ENCODE data around the gene CNTFR. TPM values are rescaled to one million over a fixed set of nuclear protein-coding genes. Genes with fewer than 3 reads are reported as not detected.

The CNTFR gene
- total RNA-seq, 1 donor from 2014 or later, result 2.7 TPM

- peaks cover 37% of the 10 kb centered on the region for H3K27me3 Mint-ChIP-seq
- H3K9me3 Mint-ChIP-seq (ENCODE audit: low read depth), result no peaks in the 10 kb centered on the region
- H3K36me3 Mint-ChIP-seq (ENCODE audit: insufficient read depth), result peaks cover 1% of the 10 kb centered on the region
- no peak for DNase-seq (ENCODE audit: low spot score, unreplicated experiment)
- no peak overlapping the region for H3K27ac Mint-ChIP-seq
- H3K4me1 Mint-ChIP-seq (ENCODE audit: low read depth), result peaks cover 33% of the 10 kb centered on the region
- TF ChIP-seq CTCF (IDR thresholded peaks at IDR 0.05; ENCODE audit: unreplicated experiment), result no peak
- peak overlapping the region; percentile 75 for H3K4me3 Mint-ChIP-seq (ENCODE audit: low read depth)
Observed at GRCh38 chr9:34629491-34629808, 39.9 kb upstream of the CNTFR start.

DNA sequence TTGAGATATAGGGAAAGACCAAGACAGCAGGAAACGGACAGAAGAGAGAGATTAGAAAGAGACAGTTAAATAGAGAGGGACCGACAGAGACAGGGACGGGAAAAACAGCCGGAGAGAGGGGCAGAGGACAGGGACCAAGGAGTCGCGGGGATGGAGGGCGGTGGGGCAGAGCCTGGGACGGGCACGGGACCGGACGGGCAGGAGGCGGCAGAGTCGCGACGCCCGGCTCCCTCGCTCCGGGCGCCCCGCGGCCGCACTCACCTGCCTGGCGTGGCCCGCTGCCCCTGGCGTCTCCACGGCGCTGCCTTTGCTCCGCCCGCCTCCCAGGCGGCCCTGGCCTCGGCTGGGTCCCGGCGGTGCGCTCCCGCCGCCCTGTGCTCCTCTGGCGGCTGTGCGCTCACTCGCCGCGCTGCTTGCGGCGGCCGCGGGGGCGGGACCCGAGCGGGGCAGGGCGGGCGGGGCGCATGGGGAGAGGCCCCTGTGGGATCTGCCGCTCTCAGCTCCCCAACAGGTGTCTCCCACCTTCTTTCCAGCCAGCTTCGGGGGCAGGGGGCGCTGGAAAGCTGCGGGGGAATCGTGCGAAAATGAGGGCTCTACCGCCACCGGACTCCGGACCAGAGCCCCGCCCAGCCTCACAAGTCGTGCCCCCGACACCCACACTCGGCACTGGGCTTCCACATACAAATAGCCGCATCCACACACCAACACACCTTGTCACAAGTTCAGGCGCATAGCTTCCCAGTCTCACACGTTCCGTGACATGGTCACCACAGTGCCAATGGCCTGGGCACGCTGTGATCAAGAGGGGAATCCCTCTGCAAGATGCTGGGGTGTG is 39.3 kb upstream of the CNTFR start, which contains the start of gene ARID3C:
TSS of gene ARID3C (minus strand) at position 411 of the 835 bp plus-strand sequence. CDS start 1,052 bp downstream, outside the sequence.
- Mint-ChIP-seq H3K4me1 (ENCODE audit: low read depth) (peaks cover 34% of the 10 kb centered on the region), H3K27me3 (peaks cover 37% of the 10 kb centered on the region), H3K4me3 (ENCODE audit: low read depth) (peak within 1 kb of the TSS; percentile 77), H3K9me3 (ENCODE audit: low read depth) (no peaks in the 10 kb centered on the region), H3K27ac (peak within 1 kb of the TSS; percentile 75), H3K36me3 (ENCODE audit: insufficient read depth) (peaks cover under 1% of the 10 kb centered on the region)
- TF ChIP-seq CTCF (IDR thresholded peaks at IDR 0.05; ENCODE audit: unreplicated experiment), result no peak
- DNase-seq (ENCODE audit: low spot score, unreplicated experiment), result peak; percentile 50

DNA sequence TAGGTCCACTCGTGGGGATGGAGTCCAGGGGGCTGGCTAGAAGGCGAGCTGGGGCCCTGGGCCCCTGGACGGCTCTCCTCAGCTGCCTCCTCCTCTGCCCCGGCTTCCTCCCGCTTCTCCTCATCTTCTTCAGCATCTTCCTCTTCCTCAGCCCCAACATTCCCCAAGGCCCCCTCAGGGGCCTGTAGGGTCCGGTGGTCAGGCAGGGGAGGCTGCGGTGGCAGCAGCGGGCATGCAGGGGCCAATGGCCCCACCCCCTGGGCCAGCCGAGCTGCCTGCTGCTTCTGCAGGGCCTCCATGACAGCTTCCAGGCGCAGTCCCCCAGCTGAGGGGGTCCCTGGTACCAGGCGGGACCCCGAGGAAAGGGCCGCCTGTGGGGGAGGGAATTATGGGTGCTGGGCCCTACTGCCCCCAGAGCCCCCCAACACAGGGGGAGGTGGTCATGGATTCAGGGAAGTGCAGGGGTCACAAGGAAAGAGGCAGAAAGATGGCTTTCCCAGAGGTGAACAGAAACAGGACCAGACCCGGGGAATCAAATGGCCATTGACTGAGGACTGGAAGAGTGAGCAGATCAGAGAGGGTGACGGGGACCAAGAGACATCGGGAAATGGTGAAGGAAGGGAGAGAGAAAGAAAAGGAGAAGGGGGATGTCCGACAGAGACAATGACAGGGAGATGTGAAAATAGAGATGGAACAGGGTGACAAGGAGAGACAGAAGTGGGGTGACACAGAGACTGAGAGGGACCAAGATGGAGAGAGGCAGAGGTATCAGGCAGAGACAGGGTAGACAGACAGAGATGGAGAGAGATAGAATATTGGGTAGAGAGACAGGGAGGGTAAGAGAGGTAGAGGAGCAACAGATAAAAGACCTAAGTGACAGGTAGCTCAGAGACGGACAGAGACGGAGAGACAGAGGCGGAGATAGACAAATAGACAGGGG is 38.5 kb upstream of the CNTFR start:
- Mint-ChIP-seq H3K36me3 (ENCODE audit: insufficient read depth) (no peaks in the 10 kb centered on the region), H3K4me1 (ENCODE audit: low read depth) (peaks cover 35% of the 10 kb centered on the region), H3K27ac (peak overlapping the region; percentile 75), H3K9me3 (ENCODE audit: low read depth) (no peaks in the 10 kb centered on the region), H3K27me3 (peaks cover 37% of the 10 kb centered on the region), H3K4me3 (ENCODE audit: low read depth) (peak overlapping the region; percentile 77)
- no peak for DNase-seq (ENCODE audit: low spot score, unreplicated experiment)
- TF ChIP-seq CTCF (IDR thresholded peaks at IDR 0.05; ENCODE audit: unreplicated experiment), result no peak

GRCh38 chr9:34625186-34625486 is 35.6 kb upstream of the CNTFR start:
- Mint-ChIP-seq H3K4me3 (ENCODE audit: low read depth) (peak overlapping the region; percentile 37), H3K27ac (peak overlapping the region; percentile 68), H3K27me3 (peaks cover 23% of the 10 kb centered on the region), H3K36me3 (ENCODE audit: insufficient read depth) (no peaks in the 10 kb centered on the region), H3K9me3 (ENCODE audit: low read depth) (no peaks in the 10 kb centered on the region), H3K4me1 (ENCODE audit: low read depth) (peaks cover 34% of the 10 kb centered on the region)
- no peak for DNase-seq (ENCODE audit: low spot score, unreplicated experiment)
- TF ChIP-seq CTCF (IDR thresholded peaks at IDR 0.05; ENCODE audit: unreplicated experiment), result no peak

- H3K4me1 Mint-ChIP-seq (ENCODE audit: low read depth), result peaks cover 37% of the 10 kb centered on the region
- peak; percentile 44 for DNase-seq (ENCODE audit: low spot score, unreplicated experiment)
- no peak for TF ChIP-seq CTCF (IDR thresholded peaks at IDR 0.05; ENCODE audit: unreplicated experiment)
- peak overlapping the region; percentile 37 for H3K4me3 Mint-ChIP-seq (ENCODE audit: low read depth)
- H3K9me3 Mint-ChIP-seq (ENCODE audit: low read depth), result no peaks in the 10 kb centered on the region
- peak overlapping the region; percentile 68 for H3K27ac Mint-ChIP-seq
- H3K36me3 Mint-ChIP-seq (ENCODE audit: insufficient read depth), result no peaks in the 10 kb centered on the region
- H3K27me3 Mint-ChIP-seq, result peaks cover 21% of the 10 kb centered on the region
Observed at GRCh38 chr9:34624475-34625185, 35.1 kb upstream of the CNTFR start.
